Coronary artery (tissue), 2 donors: ENCODE results near the gene GPBAR1.

Experiments
- DNase-seq: peaks from one replicate; pipeline ENCODE4 v3.0.0-alpha.2; 2017; ENCODE audit warnings: low spot score
- H3K27ac ChIP-seq, 2 donors: fragments of 200-600 bp; sonication (generic); one replicate each; pipeline ENCODE4 v1.5.1; 2016 to 2019
- H3K4me3 ChIP-seq: fragments of 200-600 bp; sonication (generic); 2 replicates; pipeline ENCODE4 v1.5.1; 2016; ENCODE audit warnings: mild to moderate bottlenecking, moderate library complexity
- TF ChIP-seq, protein P1 (sequence below): fragments of 200-600 bp; sonication (generic); IDR thresholded peaks from one replicate; pipeline ENCODE4 v1.5.1; 2019; ENCODE audit warnings: antibody characterized with exemption

Gene GPBAR1

GRCh38 chr2:218273908-218274249 is 13.1 kb downstream of the GPBAR1 start:
- no peak for DNase-seq
- TF ChIP-seq, protein P1, sequence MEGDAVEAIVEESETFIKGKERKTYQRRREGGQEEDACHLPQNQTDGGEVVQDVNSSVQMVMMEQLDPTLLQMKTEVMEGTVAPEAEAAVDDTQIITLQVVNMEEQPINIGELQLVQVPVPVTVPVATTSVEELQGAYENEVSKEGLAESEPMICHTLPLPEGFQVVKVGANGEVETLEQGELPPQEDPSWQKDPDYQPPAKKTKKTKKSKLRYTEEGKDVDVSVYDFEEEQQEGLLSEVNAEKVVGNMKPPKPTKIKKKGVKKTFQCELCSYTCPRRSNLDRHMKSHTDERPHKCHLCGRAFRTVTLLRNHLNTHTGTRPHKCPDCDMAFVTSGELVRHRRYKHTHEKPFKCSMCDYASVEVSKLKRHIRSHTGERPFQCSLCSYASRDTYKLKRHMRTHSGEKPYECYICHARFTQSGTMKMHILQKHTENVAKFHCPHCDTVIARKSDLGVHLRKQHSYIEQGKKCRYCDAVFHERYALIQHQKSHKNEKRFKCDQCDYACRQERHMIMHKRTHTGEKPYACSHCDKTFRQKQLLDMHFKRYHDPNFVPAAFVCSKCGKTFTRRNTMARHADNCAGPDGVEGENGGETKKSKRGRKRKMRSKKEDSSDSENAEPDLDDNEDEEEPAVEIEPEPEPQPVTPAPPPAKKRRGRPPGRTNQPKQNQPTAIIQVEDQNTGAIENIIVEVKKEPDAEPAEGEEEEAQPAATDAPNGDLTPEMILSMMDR, result no peak
- Histone ChIP-seq H3K27ac (peak overlapping the region in 1 of 2 donors; percentile 56), H3K4me3 (no peak overlapping the region)

DNA sequence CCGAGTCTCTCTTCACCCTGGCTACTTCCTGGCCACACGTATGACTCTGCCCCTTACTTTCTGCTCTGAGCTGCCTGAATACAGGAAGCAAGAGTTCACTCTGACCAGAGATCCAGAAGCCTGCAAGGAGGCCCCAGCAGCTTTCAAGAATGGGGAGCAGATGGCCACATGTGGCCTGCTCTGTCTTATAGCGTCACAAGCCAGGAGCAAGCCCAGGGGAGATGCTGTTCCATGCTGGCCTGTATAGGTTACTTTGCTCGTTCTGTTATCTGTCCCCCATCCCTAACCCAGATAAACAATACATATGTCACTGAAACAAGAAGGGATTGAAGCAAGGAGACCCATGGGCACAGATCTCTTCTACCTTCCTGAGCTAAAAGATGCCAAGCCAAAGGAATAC is 13.8 kb downstream of the GPBAR1 start:
- peak overlapping the region in 1 of 2 donors; percentile 56 for H3K27ac ChIP-seq
- no peak overlapping the region for H3K4me3 ChIP-seq
- no peak for DNase-seq
- TF ChIP-seq, protein P1, result no peak

GRCh38 chr2:218275371-218276072 is 14.7 kb downstream of the GPBAR1 start:
- DNase-seq, result no peak
- Histone ChIP-seq H3K27ac (peak overlapping the region in 1 of 2 donors; percentile 56), H3K4me3 (no peak overlapping the region)
- TF ChIP-seq, protein P1, result no peak

DNA sequence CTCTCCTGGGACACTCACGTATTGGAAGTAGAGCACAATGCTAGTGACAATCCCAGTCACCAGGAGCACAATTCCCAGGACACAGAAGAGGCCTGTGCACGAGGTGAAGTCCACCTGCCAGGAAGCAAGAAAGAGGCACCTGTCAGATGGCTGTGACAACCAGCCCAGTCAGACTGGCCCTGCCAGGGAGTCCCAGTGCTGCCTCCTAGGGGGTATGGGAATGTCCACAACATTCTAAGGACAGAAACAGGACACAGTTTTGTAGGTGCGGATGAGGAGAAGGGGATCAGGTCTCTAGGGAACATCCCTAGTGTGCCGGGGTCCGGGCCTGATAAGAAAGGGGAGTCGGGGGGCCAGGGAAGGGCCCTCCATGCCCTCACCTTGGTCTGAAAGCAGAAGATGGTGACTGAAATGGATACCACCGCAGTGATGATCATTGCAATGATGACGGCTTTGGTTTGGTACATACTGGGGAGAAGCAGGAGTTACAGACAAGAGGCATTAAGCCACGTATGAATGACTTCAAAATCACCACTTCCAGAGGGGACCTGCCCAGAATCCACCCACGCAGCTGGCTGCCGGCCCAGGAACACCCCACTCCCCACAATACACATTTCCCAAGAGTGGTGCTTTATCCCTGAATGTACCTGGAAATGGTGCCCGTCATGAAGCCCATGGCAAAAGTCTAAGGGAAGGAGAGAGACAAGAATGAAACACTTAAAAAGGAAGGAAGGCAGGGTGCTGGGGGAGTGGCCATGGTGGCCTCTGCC is 16.4 kb downstream of the GPBAR1 start:
- DNase-seq, result no peak
- Histone ChIP-seq H3K27ac (peak overlapping the region in 1 of 2 donors; percentile 46), H3K4me3 (no peak overlapping the region)
- TF ChIP-seq, protein P1, result no peak

DNA sequence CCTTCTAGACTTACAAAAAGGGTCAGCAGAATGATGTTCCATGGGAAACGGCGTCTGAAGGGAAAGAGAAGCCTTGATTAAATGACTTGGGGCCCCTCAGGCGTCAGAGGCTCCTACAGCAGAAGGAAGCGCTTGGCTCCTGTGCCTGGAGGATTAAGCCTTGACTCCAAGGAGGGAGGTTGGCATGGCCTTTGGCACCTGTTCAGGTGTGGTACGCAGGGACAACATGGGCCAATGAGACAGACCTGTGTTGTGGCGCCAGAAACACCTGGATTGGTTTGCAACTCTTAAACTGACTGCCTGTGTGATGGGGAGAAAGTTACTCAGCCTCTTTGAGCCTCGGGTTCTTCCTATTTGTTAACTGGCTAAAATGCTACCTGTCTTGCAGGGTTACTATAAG is 17.1 kb downstream of the GPBAR1 start:
- TF ChIP-seq, protein P1, result no peak
- no peak overlapping the region for H3K4me3 ChIP-seq
- peak overlapping the region in 1 of 2 donors; percentile 46 for H3K27ac ChIP-seq
- DNase-seq, result no peak

GRCh38 chr2:218278531-218279360 is 17.9 kb downstream of the GPBAR1 start:
- H3K27ac ChIP-seq, result peak overlapping the region in 1 of 2 donors; percentile 46
- DNase-seq, result no peak
- TF ChIP-seq, protein P1, result no peak

More at GRCh38 chr2:218278531-218279360, 17.9 kb downstream of the GPBAR1 start:
- H3K4me3 ChIP-seq, result no peak overlapping the region
